ENCODE data around the gene STAG3.
A peak's percentile ranks its signal among the peaks of the same experiment; 100 is the strongest.

Gene STAG3

DNA sequence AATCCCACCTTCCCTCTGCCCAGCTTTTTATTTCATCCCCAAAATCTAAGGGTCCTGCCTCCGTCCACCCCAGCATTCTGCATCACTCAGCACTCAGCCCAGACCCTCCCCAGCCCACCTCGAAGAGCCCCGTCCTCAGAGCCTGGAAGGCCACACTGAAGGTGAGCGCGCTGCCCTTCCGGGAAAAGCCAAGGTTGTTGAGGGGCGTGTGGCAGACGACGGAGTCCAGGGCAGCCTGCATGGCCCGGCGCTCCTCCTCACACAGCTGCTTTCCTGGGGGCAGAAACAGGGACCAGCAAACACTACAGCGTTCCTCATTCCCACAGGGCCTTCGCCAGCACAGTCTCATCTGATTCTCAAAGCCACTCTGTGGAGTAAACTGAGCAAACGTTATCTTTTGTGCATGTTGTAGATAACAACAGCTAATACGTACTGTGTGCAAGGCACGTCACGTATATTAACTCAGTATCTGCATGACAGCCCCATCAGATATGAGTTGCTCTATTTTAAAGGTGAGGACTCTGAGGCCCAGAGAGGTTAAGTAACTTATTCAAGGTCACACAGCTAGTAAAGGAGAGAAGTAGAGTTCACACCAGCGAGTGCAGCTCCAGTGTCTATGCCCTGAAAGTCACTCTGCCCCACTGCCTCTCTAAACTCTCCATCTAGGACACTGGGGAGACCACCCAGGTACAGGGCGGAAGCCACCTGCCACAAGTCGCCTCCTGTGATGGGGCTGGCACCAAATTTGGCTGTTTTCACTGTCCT is 22.0 kb upstream of the STAG3 start:
- no peak for DNase-seq (ENCODE audit: low read depth in 2 of 2)

GRCh38 chr7:100156331-100157068 is 21.2 kb upstream of the STAG3 start:
- DNase-seq (ENCODE audit: low read depth in 2 of 2), result no peak

- no peak for DNase-seq (ENCODE audit: low read depth in 2 of 2)
Measured at GRCh38 chr7:100157069-100157333, 20.7 kb upstream of the STAG3 start.

- no peak for DNase-seq (ENCODE audit: low read depth in 2 of 2)
Measured at GRCh38 chr7:100157334-100158228, 20.1 kb upstream of the STAG3 start.

DNA sequence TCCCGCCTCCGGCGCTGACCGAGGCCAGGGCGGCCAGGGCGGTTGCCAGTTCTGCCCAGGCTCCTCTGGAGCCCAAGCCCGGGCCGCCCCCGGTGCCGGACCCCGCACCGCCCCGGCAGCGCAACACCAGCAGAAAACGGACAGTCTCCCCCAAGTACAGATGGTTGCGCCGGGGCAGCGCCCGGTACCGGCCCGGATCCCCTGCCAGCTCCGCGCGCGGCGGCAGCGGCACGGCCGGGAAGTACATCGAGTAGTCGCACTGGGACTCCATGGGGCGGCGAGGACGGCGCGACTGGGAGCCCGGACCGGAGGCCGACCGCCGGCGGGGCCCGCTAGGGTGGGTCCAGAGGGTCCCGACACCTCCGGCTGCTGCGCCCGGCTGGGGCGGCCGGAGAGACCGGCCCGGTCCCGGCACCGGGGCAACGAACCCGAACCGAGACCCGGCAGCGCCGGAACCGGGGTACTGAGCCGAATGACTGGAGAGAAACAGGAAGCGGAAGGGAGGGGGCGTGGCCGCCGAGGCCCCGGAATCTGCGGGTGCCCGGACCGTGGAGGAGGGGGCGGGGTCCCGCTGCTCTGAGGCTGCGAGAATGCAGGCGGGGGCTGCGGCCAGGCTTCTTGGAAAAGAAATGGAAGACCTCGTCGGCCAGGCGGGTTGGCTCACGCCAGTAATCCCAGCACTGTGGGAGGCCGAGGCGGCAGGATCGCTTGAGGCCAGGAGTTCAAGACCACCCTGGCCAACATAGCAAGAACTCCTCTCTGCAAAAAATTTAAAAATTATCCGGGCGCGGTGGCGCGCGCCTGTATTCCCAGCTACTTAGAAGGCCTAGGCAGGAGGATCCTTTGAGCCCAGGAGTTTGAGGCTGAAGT is 19.3 kb upstream of the STAG3 start, which contains the start of gene TRAPPC14:
TSS of gene TRAPPC14 (minus strand) at position 495 of the 870 bp plus-strand sequence. CDS start at position 271, 224 bp downstream.
- DNase-seq (ENCODE audit: low read depth in 2 of 2), result peak; percentile 49 to 57

DNA sequence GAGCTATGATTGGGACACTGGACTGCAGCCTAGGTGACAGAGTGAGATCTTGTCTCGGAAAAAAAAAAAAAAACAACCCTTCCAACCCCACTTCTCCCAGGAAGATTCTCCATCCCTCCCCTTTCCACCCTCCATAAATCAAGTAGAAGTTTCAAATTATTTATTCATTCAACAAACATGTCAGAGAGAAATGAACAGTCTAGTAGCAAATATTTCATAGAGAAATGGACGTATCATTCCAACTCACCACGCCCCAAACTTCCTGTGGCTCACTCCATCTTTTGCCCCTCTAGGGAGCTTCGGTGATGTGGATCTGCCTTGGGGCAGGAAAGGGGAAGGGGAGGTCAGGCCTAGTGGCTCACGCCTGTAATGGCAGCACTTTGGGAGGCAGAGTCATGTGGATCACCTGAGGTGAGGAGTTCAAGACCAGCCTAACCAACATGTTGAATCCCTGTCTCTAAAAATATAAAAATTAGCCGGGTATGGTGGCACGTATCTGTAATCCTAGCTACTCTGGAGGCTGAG is 18.6 kb upstream of the STAG3 start:
- DNase-seq (ENCODE audit: low read depth in 2 of 2), result no peak

DNA sequence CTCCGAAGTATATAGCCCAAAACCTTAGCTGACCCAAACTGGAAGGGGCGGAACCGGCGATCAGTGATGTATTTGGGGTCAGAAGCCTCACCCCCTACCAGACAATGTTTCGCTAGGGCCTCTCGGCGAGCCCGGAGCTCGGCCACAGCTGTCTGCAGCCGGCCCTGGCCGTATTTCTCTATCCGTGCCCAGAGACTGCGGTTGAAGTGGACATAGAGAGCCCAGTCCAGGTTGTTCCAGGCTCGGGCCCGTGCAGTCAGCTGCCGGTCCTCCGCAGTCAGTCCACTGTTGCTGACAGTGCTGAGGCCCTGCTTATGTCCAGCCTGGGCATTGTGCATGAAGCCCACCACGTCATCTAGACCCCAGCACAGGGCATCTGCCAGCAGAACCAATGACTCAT is 17.7 kb upstream of the STAG3 start:
- no peak for DNase-seq (ENCODE audit: low read depth in 2 of 2)

GRCh38 chr7:100163006-100163531 is 14.6 kb upstream of the STAG3 start:
- DNase-seq (ENCODE audit: low read depth in 2 of 2), result no peak

DNA sequence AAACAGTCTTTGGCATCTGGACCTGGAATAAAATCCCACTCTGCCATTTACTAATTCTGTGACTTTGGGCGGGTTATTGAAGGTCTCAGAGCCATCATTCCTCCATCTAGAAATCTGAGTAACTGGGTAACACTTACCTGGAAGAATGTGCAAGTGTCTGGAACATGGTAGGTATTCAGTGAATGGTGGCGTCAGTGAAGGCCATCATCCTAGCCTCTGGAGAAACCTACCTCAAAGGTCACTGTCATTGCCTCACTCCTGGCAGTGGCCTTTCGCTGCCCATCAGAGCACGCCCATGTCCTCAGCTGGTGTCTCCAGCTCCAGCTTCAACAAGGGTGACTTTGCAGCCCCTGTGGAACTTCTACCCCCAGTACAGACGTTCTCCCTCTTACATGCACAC is 13.8 kb upstream of the STAG3 start:
- no peak for DNase-seq (ENCODE audit: low read depth in 2 of 2)

- DNase-seq (ENCODE audit: low read depth in 2 of 2), result no peak
Measured at GRCh38 chr7:100166317-100166940, 11.3 kb upstream of the STAG3 start.

DNA sequence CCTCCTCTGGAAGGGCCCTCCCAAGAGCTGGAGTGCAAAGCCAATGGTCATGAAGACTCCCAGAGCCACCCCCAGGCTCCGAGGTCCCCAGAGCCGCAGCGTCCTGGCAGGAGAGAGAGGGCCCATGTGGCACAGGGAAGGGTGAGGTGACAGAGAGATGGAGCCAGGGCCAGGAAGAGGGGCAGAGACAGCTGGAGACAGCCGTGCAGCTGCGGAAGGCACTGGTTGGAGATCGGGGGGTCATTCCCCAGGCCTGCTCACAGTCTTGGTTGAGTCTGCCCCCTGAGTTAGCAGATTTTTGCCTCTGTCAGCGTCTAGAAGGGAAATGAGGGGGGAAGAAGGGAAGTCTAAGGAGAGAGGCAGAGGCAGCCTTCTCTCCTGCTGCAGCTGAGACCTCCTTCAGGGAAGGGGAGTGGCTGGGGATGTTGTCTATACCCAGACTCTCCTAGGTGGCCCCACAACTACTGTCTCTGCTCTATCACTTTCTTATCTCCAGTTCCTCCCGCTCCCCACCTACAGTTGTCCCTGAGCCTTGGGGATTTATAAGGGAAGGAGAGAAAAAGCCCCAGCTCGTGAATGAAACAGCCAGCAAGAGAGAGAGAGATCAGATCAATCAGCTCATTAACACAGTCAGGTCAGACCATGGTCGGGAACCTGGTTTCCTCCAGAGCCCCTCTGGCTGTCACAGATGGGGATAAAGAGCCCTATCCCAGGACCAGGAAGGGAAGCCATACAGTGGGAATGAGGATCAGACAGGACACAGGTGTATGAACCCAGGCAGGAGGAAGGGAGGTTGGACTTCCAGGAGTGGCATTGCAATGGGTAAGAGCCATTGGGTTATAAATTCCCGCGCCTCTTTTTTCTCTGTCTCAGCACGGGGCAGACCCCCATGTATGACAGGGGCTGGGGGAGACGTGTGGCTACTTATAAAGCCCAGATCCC is 10.5 kb upstream of the STAG3 start:
- DNase-seq (ENCODE audit: low read depth in 2 of 2), result no peak

DNA sequence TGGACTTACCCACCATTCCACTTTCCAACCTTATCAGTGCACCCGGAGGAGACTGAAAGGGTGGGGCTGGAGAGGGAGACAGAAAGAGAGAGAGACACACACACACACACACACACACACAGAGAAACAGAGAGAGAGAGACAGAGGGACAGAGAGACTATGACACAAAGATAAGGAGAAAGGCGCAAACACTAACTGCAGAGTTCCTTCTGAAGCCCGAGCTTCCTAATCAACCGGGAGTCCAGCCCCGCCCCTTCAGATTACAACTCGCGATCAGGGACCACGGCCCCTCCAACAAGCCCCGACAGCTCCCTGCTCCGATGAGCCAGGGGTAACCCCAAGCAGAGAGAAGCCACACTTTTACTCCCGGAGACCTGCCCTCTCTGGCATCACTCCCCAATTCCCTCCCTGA is 9.8 kb upstream of the STAG3 start:
- no peak for DNase-seq (ENCODE audit: low read depth in 2 of 2)

GRCh38 chr7:100169147-100169850 is 8.4 kb upstream of the STAG3 start:
- DNase-seq (ENCODE audit: low read depth in 2 of 2), result no peak

- no peak for DNase-seq (ENCODE audit: low read depth in 2 of 2)
Measured at GRCh38 chr7:100170101-100170897, 7.4 kb upstream of the STAG3 start.

DNA sequence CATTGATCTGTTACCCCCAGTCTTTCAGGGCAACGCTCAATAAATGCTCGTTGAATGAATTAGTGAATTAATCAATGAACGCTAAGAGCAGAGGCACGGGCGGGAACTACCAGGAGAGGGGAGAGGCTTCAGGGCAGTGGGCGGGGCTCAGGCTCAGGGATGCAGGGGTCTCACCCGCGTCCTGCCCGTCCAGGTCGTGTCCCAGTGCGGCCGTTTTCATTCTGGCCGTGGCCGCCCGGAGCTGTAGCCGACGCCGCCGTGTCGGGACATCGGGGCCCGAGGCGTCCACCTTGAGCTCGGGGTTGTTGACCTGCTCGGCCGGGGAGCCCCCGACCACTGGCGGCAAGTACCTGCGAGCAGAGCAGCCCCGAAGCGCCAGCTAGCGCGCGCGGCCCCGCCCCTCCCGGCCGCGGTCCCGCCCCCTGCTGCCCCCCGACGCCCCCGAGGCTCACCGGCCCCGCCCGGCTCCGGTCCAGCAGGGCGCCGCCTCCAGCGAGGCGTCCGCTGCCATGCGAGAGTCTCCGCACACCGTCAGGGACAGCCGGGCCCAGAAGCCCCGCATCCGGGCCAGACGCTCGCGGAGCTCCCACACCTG is 6.5 kb upstream of the STAG3 start:
- DNase-seq (ENCODE audit: low read depth in 2 of 2), result no peak

GRCh38 chr7:100171840-100172239 is 5.9 kb upstream of the STAG3 start:
- DNase-seq (ENCODE audit: low read depth in 2 of 2), result no peak

- DNase-seq (ENCODE audit: low read depth in 2 of 2), result no peak
Measured at GRCh38 chr7:100173806-100174495, 3.8 kb upstream of the STAG3 start.

All from fibroblast of skin of left quadriceps (primary cell).